K562 (cell line): ENCODE results near the gene OSBPL1A. TPM values are rescaled to one million over a fixed set of nuclear protein-coding genes. Genes with fewer than 3 reads are reported as not detected.

Experiments used
- ATAC-seq: fragments of 200-7000 bp; cut with Tn5 transposase; 3 replicates; pipeline ENCODE4 v1.9.1; 2020; ENCODE audit warnings: moderate library complexity
- BruUV-seq: library from RNA; stranded (reverse); fragments of 400-500 nt; replicated peaks from 2 replicates; lab custom pipeline; 2021; lab: Mats Ljungman, UMichigan
- CTCF ChIA-PET: fragments of 300-600 bp; formaldehyde crosslinking; extraction: SDS; loops from one replicate; lab custom pipeline; 2021; ENCODE audit warnings: low intra/inter-chr PET ratio; lab: Yijun Ruan, JAX
- POLR2A ChIA-PET: fragments of 300-600, 350-650 bp; sonication (Branson Sonifier 250); formaldehyde crosslinking; extraction: SDS; loops from one replicate; lab custom pipeline; 2021; ENCODE audit warnings: antibody characterized with exemption, inconsistent platforms; lab: Yijun Ruan, JAX
- DNase-seq, 4 experiments: peaks; one replicate each; pipeline versions ENCODE4 v3.0.0 to v3.0.0-alpha.2; 2011 to 2018; ENCODE audit warnings: low spot score in 3 of 4, mixed read lengths in 3 of 4; ENCODE audit errors: extremely low read depth in 1 of 4
- FAIRE-seq: peaks from 2 replicates; lab custom pipeline; 2011; peaks lifted over from hg19 to GRCh38; lab: Jason Lieb, UNC
- H2AFZ ChIP-seq: 2 replicates; pipeline ENCODE4 v1.6.0; 2011; ENCODE audit warnings: low read depth, low read length, control low read depth, inconsistent platforms
- H3K27ac ChIP-seq: fragments of 200-600 bp; 3 replicates; pipeline ENCODE4 v1.8.0; 2011; ENCODE audit warnings: low read depth, mild to moderate bottlenecking, control low read depth, inconsistent platforms, low read length, moderate library complexity, mixed read lengths; ENCODE audit errors: extremely low read depth
- H3K27me3 ChIP-seq, 2 experiments: fragments of 300-600 bp in 1 of 2; 2 replicates in 1 of 2; 3 replicates in 1 of 2; pipeline versions ENCODE4 v1.6.0 to v1.8.0; 2011; ENCODE audit warnings: inconsistent platforms in 2 of 2, low read length in 2 of 2, mild to moderate bottlenecking in 1 of 2, mixed read lengths in 1 of 2, moderate library complexity in 1 of 2; ENCODE audit not compliant: control insufficient read depth in 2 of 2, insufficient read depth in 2 of 2
- H3K36me3 ChIP-seq: fragments of 300-600 bp; 3 replicates; pipeline ENCODE4 v1.8.0; 2011; ENCODE audit warnings: mild to moderate bottlenecking, low read length, inconsistent platforms; ENCODE audit not compliant: control insufficient read depth, insufficient read depth
- H3K4me1 ChIP-seq, 2 experiments: fragments of 200-600 bp in 1 of 2; replicated peaks in 1 of 2; 2 replicates in 1 of 2; 3 replicates in 1 of 2; pipeline versions ENCODE4 v1.5.1 to v1.8.0; 2011; ENCODE audit warnings: inconsistent platforms in 2 of 2, low read length in 2 of 2, mild to moderate bottlenecking in 1 of 2, mixed read lengths in 1 of 2, moderate library complexity in 1 of 2; ENCODE audit not compliant: control insufficient read depth in 2 of 2, insufficient read depth in 2 of 2
- H3K4me2 ChIP-seq: 2 replicates; pipeline ENCODE4 v1.6.1; 2011; ENCODE audit warnings: low read length, control low read depth, inconsistent platforms, mixed read lengths; ENCODE audit not compliant: insufficient read depth
- H3K4me3 ChIP-seq: fragments of 200-600 bp; sonication (generic), shearing (Covaris generic); 2 replicates; pipeline ENCODE4 v1.5.1; 2016; ENCODE audit warnings: control low read depth, inconsistent platforms
- H3K79me2 ChIP-seq: fragments of 200-600 bp; 3 replicates; pipeline ENCODE4 v1.8.0; 2011; ENCODE audit warnings: low read length, inconsistent platforms; ENCODE audit not compliant: control insufficient read depth, insufficient read depth
- H3K9ac ChIP-seq, 2 experiments: 2 replicates each; pipeline versions ENCODE4 v1.6.0 to v1.6.1; 2011; ENCODE audit warnings: low read depth in 2 of 2, low read length in 2 of 2, control low read depth in 1 of 2, inconsistent platforms in 1 of 2, mild to moderate bottlenecking in 1 of 2, mixed read lengths in 1 of 2; ENCODE audit not compliant: insufficient read depth in 1 of 2
- H3K9me1 ChIP-seq: one replicate; pipeline ENCODE4 v1.6.0; 2011; ENCODE audit warnings: inconsistent platforms, mild to moderate bottlenecking, low read length, moderate library complexity; ENCODE audit not compliant: control insufficient read depth, insufficient read depth
- H3K9me3 ChIP-seq: replicated peaks from 2 replicates; pipeline ENCODE4 v1.5.1; 2011; ENCODE audit warnings: low read depth, low read length, inconsistent platforms; ENCODE audit not compliant: control insufficient read depth, insufficient read depth
- H4K20me1 ChIP-seq: replicated peaks from 2 replicates; pipeline ENCODE4 v1.6.1; 2011; ENCODE audit warnings: low read length, inconsistent platforms, mixed read lengths; ENCODE audit not compliant: control insufficient read depth, insufficient read depth
- CXXC5 ChIP-seq: fragments of 250-450 bp; sonication (Bioruptor Pico); IDR thresholded peaks from 2 replicates; pipeline ENCODE4 v1.8.0; 2022; ENCODE audit warnings: inconsistent platforms, mild to moderate bottlenecking, moderate library complexity
- GTF2E2 ChIP-seq: fragments of 200-800 bp; sonication (Bioruptor generic); IDR thresholded peaks from 2 replicates; pipeline ENCODE4 v1.6.1; 2016; ENCODE audit warnings: missing genetic modification characterization, missing compliant biosample characterization
- HMBOX1 ChIP-seq: sonication (generic); IDR thresholded peaks from 2 replicates; pipeline ENCODE4 v1.6.1; 2016
- MAFK ChIP-seq: IDR thresholded peaks from 2 replicates; pipeline ENCODE4 v1.6.1; 2011; ENCODE audit warnings: low read length, improper control_type of control experiment
- MNT ChIP-seq, 2 experiments: fragments of 450-650 bp; conservative IDR thresholded peaks; 2 replicates each; pipeline ENCODE4 v1.6.1; 2017; ENCODE audit warnings: mild to moderate bottlenecking in 2 of 2, moderate library complexity in 2 of 2
- NCOA2 ChIP-seq, 2 experiments: fragments of 450-650 bp; IDR thresholded peaks; 2 replicates each; pipeline ENCODE4 v1.6.1; 2018; ENCODE audit warnings: mild to moderate bottlenecking in 2 of 2, moderate library complexity in 1 of 2; ENCODE audit not compliant: partially characterized antibody in 2 of 2
- SMARCC2 ChIP-seq: fragments of 450-650 bp; IDR thresholded peaks from 2 replicates; pipeline ENCODE4 v1.6.1; 2017; ENCODE audit warnings: antibody characterized with exemption, moderate library complexity, mild to moderate bottlenecking, low read depth
- SMC3 ChIP-seq: conservative IDR thresholded peaks from 2 replicates; pipeline ENCODE4 v1.6.1; 2011; ENCODE audit warnings: low read depth, low read length, improper control_type of control experiment; ENCODE audit not compliant: insufficient read depth
- TCF15 ChIP-seq: fragments of 250-450 bp; sonication (Bioruptor Pico); IDR thresholded peaks from 2 replicates; pipeline ENCODE4 v1.8.0; 2022; ENCODE audit warnings: moderate library complexity, mild to moderate bottlenecking, inconsistent platforms
- ZNF444 ChIP-seq: fragments of 250-450 bp; sonication (Bioruptor Pico); IDR thresholded peaks from 2 replicates; pipeline ENCODE4 v1.4.0; 2020; ENCODE audit warnings: mild to moderate bottlenecking, moderate library complexity
- ZNF695 ChIP-seq: fragments of 450-650 bp; formaldehyde crosslinking; IDR thresholded peaks from 2 replicates; pipeline ENCODE4 v1.4.0; 2020; ENCODE audit warnings: mild to moderate bottlenecking, moderate library complexity
- ZSCAN29 ChIP-seq: fragments of 450-650 bp; IDR thresholded peaks from 2 replicates; pipeline ENCODE4 v1.6.1; 2017
- WGBS: fragments of 100-300 bp; shearing (Covaris generic); methylation state at CpG from one replicate; pipeline ENCODE4 v1.1.6; 2016; ENCODE audit warnings: low coverage, mixed read lengths; ENCODE audit not compliant: insufficient coverage; ENCODE audit errors: missing lambda C conversion rate; 5-methylcytosine and 5-hydroxymethylcytosine counted together
- in situ Hi-C: fragments of 300-500 bp; cut with MboI; formaldehyde crosslinking; loops from 4 replicates; pipeline ENCODE4 v1.15.0; 2018; ENCODE audit warnings: inconsistent platforms, mixed read lengths
- intact Hi-C: fragments of 100-400 bp; cut with micrococcal nuclease; formaldehyde crosslinking; loops from 2 replicates; pipeline ENCODE4 v1.14.2; 2022
- polyA plus RNA-seq, 8 experiments: library from polyadenylated mRNA; depleted of rRNA in 4 of 8; stranded (reverse) in 5 of 8; unstranded in 3 of 8; fragments of >200 nt; fragmentation: Nextera tagmentation in 2 of 8; fragmentation: Illumina TruSeq in 1 of 8; extraction: Ambion mirVana in 2 of 8; extraction: Trizol in 1 of 8; gene quantifications; 2 replicates each; pipeline versions ENCODE4 v1.2.1 to v1.2.3, GENCODE V29; 2011 to 2014; ENCODE audit warnings: inconsistent platforms in 1 of 8, missing spikeins in 1 of 8
- total RNA-seq, 7 experiments: library from RNA; depleted of rRNA in 6 of 7; stranded (reverse); fragments of >200 nt in 6 of 7; fragmentation: Illumina TruSeq in 2 of 7; extraction: Trizol in 2 of 7; gene quantifications; 2 replicates each; pipeline versions ENCODE4 v1.2.1 to v1.2.3, GENCODE V29; 2011 to 2021; ENCODE audit warnings: low replicate concordance in 1 of 7
- TF ChIP-seq, protein P1 (sequence below): IDR thresholded peaks from 2 replicates; pipeline ENCODE4 v1.6.1; 2011; ENCODE audit warnings: borderline replicate concordance, low read depth, mild to moderate bottlenecking, moderate library complexity, low read length; ENCODE audit not compliant: insufficient read depth, poor library complexity, severe bottlenecking
- TF ChIP-seq, protein P2 (sequence below): fragments of 250-450 bp; sonication (Bioruptor Pico); IDR thresholded peaks from 2 replicates; pipeline ENCODE4 v1.8.0; 2022; ENCODE audit warnings: moderate library complexity, mild to moderate bottlenecking, inconsistent platforms

The OSBPL1A gene
- total and polyA plus RNA-seq, 9 of the 15 experiments (the other 6 are each of a cell fraction or from before 2014, with no cell fraction given) = 0.40 to 0.49 TPM; not detected in 7

DNA sequence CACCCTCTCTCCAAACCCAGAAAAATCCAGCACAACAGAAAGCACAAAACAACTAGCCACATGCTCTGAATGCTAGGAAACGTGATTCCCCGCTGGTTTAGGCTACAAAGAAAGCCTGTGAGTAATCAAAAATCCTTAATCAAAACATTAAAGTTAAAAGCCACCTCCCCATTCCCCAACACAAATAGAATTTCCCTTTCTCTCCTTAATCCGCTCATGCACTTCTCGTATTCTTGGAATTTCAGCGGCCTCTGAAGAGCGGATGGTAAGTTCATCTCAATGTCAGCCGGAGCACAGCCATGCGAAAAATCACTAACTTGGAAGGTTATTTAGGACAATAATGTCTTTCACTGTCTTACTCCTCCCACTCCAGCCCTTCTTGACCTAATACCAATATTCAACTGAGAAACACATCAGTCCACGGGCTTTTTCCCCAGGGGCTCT is 126.7 kb downstream of the OSBPL1A start:
- H2AFZ ChIP-seq = no peak overlapping the region
- POLR2A ChIA-PET = interaction anchor here (1.0 kb wide), 1 partner anchor 12 kb away, joined by 3 read pairs; no protein-coding TSS in a partner anchor
- 3% methylated on average over 9 of the region's 9 CpGs for WGBS
- in situ Hi-C loops (no loop called here), intact Hi-C loops (no loop called here)
- CTCF ChIA-PET = no interaction called here
- H3K4me2 ChIP-seq = no peak overlapping the region
- H3K27me3 ChIP-seq = peaks cover 12 to 20% of the 10 kb centered on the region in 2 experiments; a peak in 4 of 5 replicates
- no peak overlapping the region for H3K9ac ChIP-seq
- BruUV-seq = no TSS peak
- ATAC-seq (no peak), FAIRE-seq (no peak), DNase-seq (no peak)
- TF ChIP-seq GTF2E2 (tag) = no peak
- TF ChIP-seq NCOA2 (IDR thresholded peaks at IDR 0.05; ENCODE audit: partially characterized antibody in 2 of 2) = no peak
- no peak for TF ChIP-seq TCF15 (CRISPR knock-in tag)
- no peak for TF ChIP-seq HMBOX1
- TF ChIP-seq, protein P1, sequence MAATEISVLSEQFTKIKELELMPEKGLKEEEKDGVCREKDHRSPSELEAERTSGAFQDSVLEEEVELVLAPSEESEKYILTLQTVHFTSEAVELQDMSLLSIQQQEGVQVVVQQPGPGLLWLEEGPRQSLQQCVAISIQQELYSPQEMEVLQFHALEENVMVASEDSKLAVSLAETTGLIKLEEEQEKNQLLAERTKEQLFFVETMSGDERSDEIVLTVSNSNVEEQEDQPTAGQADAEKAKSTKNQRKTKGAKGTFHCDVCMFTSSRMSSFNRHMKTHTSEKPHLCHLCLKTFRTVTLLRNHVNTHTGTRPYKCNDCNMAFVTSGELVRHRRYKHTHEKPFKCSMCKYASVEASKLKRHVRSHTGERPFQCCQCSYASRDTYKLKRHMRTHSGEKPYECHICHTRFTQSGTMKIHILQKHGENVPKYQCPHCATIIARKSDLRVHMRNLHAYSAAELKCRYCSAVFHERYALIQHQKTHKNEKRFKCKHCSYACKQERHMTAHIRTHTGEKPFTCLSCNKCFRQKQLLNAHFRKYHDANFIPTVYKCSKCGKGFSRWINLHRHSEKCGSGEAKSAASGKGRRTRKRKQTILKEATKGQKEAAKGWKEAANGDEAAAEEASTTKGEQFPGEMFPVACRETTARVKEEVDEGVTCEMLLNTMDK = no peak
- TF ChIP-seq SMARCC2 = no peak
- TF ChIP-seq ZNF695 = no peak
- TF ChIP-seq CXXC5 (CRISPR knock-in tag) = no peak
- TF ChIP-seq, protein P2, sequence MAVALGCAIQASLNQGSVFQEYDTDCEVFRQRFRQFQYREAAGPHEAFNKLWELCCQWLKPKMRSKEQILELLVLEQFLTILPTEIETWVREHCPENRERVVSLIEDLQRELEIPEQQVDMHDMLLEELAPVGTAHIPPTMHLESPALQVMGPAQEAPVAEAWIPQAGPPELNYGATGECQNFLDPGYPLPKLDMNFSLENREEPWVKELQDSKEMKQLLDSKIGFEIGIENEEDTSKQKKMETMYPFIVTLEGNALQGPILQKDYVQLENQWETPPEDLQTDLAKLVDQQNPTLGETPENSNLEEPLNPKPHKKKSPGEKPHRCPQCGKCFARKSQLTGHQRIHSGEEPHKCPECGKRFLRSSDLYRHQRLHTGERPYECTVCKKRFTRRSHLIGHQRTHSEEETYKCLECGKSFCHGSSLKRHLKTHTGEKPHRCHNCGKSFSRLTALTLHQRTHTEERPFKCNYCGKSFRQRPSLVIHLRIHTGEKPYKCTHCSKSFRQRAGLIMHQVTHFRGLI (CRISPR knock-in tag) = no peak
- TF ChIP-seq ZNF444 (CRISPR knock-in tag) = no peak
- no peak for TF ChIP-seq MNT (conservative IDR thresholded peaks at IDR 0.05)
- no peak for TF ChIP-seq ZSCAN29
- TF ChIP-seq MAFK = no peak
- no peak for TF ChIP-seq SMC3
- no peaks in the 10 kb centered on the region for H3K9me1 ChIP-seq
- H3K4me3 ChIP-seq = no peak overlapping the region
- H4K20me1 ChIP-seq = no peaks in the 10 kb centered on the region
- no peaks in the 10 kb centered on the region for H3K9me3 ChIP-seq
- no peak overlapping the region for H3K27ac ChIP-seq
- no peaks in the 10 kb centered on the region for H3K36me3 ChIP-seq
- H3K4me1 ChIP-seq = peaks cover 0 to 7% of the 10 kb centered on the region in 2 experiments; a peak in 1 of 5 replicates
- H3K79me2 ChIP-seq = no peaks in the 10 kb centered on the region
